T-helper 1 cell treated with Interleukin-12 subunit alpha and Interleukin-12 subunit beta and Interleukin-4 antibody, amounts not matched to agents 30 μg/mL and 1 μg/mL, for 36 hours (primary cell): ENCODE measurements around the gene RHBDL1.

Experiments
- H3K27ac Mint-ChIP-seq: one replicate; pipeline ENCODE4 v1.8.0; 2021; ENCODE audit warnings: mild to moderate bottlenecking, mixed read lengths
- H3K27me3 Mint-ChIP-seq: one replicate; pipeline ENCODE4 v1.8.0; 2021; ENCODE audit warnings: low read depth, mixed read lengths
- H3K36me3 Mint-ChIP-seq: one replicate; pipeline ENCODE4 v1.8.0; 2021; ENCODE audit warnings: low read depth, mixed read lengths
- H3K4me1 Mint-ChIP-seq: one replicate; pipeline ENCODE4 v1.8.0; 2021; ENCODE audit warnings: low read depth, mixed read lengths
- H3K4me3 Mint-ChIP-seq: one replicate; pipeline ENCODE4 v1.8.0; 2021; ENCODE audit warnings: mild to moderate bottlenecking, moderate library complexity, mixed read lengths
- H3K9me3 Mint-ChIP-seq: one replicate; pipeline ENCODE4 v1.8.0; 2021; ENCODE audit warnings: mixed read lengths

The RHBDL1 gene

GRCh38 chr16:674968-675883, at the start of gene RHBDL1:
TSS of gene RHBDL1 (plus strand) at chr16:675671. CDS start at chr16:675791, 120 bp downstream.
- Mint-ChIP-seq H3K27me3 (no peaks in the 10 kb centered on the region), H3K4me1 (peaks cover 3% of the 10 kb centered on the region), H3K27ac (no peak within 1 kb of the TSS), H3K36me3 (no peaks in the 10 kb centered on the region), H3K9me3 (no peaks in the 10 kb centered on the region), H3K4me3 (no peak within 1 kb of the TSS)

- no peaks in the 10 kb centered on the region for H3K9me3 Mint-ChIP-seq
- no peak overlapping the region for H3K27ac Mint-ChIP-seq
- no peaks in the 10 kb centered on the region for H3K4me1 Mint-ChIP-seq
- H3K27me3 Mint-ChIP-seq, result no peaks in the 10 kb centered on the region
- H3K4me3 Mint-ChIP-seq, result no peak overlapping the region
- no peaks in the 10 kb centered on the region for H3K36me3 Mint-ChIP-seq
These were observed 49.3 kb upstream of the RHBDL1 start for GRCh38 chr16:625977-626765.

- Mint-ChIP-seq H3K9me3 (no peaks in the 10 kb centered on the region), H3K4me3 (no peak overlapping the region), H3K27me3 (no peaks in the 10 kb centered on the region), H3K4me1 (no peaks in the 10 kb centered on the region), H3K27ac (no peak overlapping the region), H3K36me3 (no peaks in the 10 kb centered on the region)
These were observed 48.6 kb upstream of the RHBDL1 start for GRCh38 chr16:626787-627453.

GRCh38 chr16:627454-628239, 47.8 kb upstream of the RHBDL1 start:
- Mint-ChIP-seq H3K36me3 (no peaks in the 10 kb centered on the region), H3K27me3 (no peaks in the 10 kb centered on the region), H3K9me3 (no peaks in the 10 kb centered on the region), H3K4me3 (no peak overlapping the region), H3K27ac (no peak overlapping the region), H3K4me1 (peaks cover 1% of the 10 kb centered on the region)

GRCh38 chr16:628321-629061, 47.0 kb upstream of the RHBDL1 start:
- no peaks in the 10 kb centered on the region for H3K36me3 Mint-ChIP-seq

GRCh38 chr16:629185-629832, 46.2 kb upstream of the RHBDL1 start:
- H3K27ac Mint-ChIP-seq, result no peak overlapping the region
- H3K4me1 Mint-ChIP-seq, result peaks cover 1% of the 10 kb centered on the region
- no peaks in the 10 kb centered on the region for H3K27me3 Mint-ChIP-seq
- no peak overlapping the region for H3K4me3 Mint-ChIP-seq
- no peaks in the 10 kb centered on the region for H3K36me3 Mint-ChIP-seq
- H3K9me3 Mint-ChIP-seq, result no peaks in the 10 kb centered on the region

More at GRCh38 chr16:628321-629061, 47.0 kb upstream of the RHBDL1 start:
- peaks cover 1% of the 10 kb centered on the region for H3K4me1 Mint-ChIP-seq
- H3K4me3 Mint-ChIP-seq, result no peak overlapping the region
- no peak overlapping the region for H3K27ac Mint-ChIP-seq
- no peaks in the 10 kb centered on the region for H3K9me3 Mint-ChIP-seq
- no peaks in the 10 kb centered on the region for H3K27me3 Mint-ChIP-seq

- Mint-ChIP-seq H3K27me3 (no peaks in the 10 kb centered on the region), H3K9me3 (no peaks in the 10 kb centered on the region), H3K4me3 (no peak overlapping the region), H3K36me3 (no peaks in the 10 kb centered on the region), H3K4me1 (peaks cover 2% of the 10 kb centered on the region), H3K27ac (no peak overlapping the region)
These were observed 45.6 kb upstream of the RHBDL1 start for GRCh38 chr16:629833-630248.

- Mint-ChIP-seq H3K4me1 (peaks cover 3% of the 10 kb centered on the region), H3K36me3 (no peaks in the 10 kb centered on the region), H3K27ac (no peak overlapping the region), H3K9me3 (no peaks in the 10 kb centered on the region), H3K27me3 (no peaks in the 10 kb centered on the region), H3K4me3 (no peak overlapping the region)
These were observed 45.1 kb upstream of the RHBDL1 start for GRCh38 chr16:630249-630814.

GRCh38 chr16:630815-631405, 44.6 kb upstream of the RHBDL1 start, which contains the start of gene WFIKKN1:
TSS of gene WFIKKN1 (plus strand) at chr16:630985. CDS start at chr16:631254, 269 bp downstream.
- H3K9me3 Mint-ChIP-seq, result no peaks in the 10 kb centered on the region
- no peak within 1 kb of the TSS for H3K27ac Mint-ChIP-seq
- H3K4me1 Mint-ChIP-seq, result peaks cover 3% of the 10 kb centered on the region
- H3K4me3 Mint-ChIP-seq, result no peak within 1 kb of the TSS
- H3K27me3 Mint-ChIP-seq, result no peaks in the 10 kb centered on the region
- H3K36me3 Mint-ChIP-seq, result no peaks in the 10 kb centered on the region

- Mint-ChIP-seq H3K9me3 (no peaks in the 10 kb centered on the region), H3K4me1 (peaks cover 7% of the 10 kb centered on the region), H3K36me3 (no peaks in the 10 kb centered on the region), H3K4me3 (no peak overlapping the region), H3K27me3 (peaks cover 5% of the 10 kb centered on the region), H3K27ac (no peak overlapping the region)
These were observed 43.6 kb upstream of the RHBDL1 start for GRCh38 chr16:631808-632358.

- Mint-ChIP-seq H3K36me3 (no peaks in the 10 kb centered on the region), H3K4me1 (peaks cover 7% of the 10 kb centered on the region), H3K9me3 (no peaks in the 10 kb centered on the region), H3K27me3 (peaks cover 5% of the 10 kb centered on the region), H3K4me3 (no peak overlapping the region), H3K27ac (no peak overlapping the region)
These were observed 42.8 kb upstream of the RHBDL1 start for GRCh38 chr16:632486-633335.
